ENCODE results near the gene CREB5.

Gene CREB5

DNA sequence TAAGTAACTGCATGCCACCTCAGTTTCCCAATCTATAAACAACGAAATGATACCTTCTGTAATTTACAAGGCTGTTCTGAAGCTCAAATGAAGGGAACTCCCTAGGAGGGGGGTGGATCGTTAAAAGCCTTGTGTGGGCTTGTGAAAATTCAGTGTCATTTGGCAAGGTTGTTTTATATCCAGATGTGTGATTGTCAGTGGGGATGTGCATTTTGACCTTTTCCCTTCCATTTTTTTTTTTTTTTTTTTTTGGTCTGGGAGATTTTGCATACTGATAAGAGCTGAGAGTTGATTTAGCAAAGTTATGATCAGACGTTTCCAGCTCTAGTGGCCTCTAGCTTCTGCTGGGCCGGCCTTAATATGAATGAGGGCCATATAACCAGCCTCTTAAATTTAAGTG lies 22.8 kb downstream of the CREB5 start:
- no peak for DNase-seq (ENCODE audit: low spot score)

DNA sequence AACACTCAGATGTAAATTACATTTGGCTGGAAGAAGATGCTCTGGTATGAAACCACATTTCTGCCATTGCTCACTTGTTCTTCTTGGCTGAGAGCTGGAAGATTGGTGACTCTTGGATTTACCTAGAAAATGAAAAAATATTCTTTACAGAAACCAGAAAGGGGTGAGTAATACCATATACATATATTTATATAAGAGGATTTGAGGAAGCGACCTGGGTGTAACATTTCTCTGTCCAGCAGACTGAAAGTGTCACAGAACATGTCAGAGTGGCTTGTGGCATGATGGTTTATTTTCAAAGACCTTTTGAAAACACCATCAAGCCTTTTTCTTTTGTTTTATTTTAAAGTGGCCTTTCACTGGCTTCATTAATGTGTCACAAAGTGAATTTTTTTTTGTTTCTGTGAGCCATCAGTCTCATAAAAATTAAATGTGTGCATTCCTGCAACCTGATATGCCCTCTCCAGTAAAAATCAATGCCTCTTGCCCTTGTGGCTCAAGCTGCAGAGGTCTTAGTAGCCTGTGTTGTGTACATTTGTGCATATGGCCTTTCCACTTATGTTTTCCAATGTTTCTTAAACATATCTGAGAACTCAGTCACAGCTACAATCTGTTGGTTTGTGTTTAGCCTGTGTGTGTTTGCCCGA lies 23.5 kb downstream of the CREB5 start:
- DNase-seq (ENCODE audit: low spot score) = no peak

DNA sequence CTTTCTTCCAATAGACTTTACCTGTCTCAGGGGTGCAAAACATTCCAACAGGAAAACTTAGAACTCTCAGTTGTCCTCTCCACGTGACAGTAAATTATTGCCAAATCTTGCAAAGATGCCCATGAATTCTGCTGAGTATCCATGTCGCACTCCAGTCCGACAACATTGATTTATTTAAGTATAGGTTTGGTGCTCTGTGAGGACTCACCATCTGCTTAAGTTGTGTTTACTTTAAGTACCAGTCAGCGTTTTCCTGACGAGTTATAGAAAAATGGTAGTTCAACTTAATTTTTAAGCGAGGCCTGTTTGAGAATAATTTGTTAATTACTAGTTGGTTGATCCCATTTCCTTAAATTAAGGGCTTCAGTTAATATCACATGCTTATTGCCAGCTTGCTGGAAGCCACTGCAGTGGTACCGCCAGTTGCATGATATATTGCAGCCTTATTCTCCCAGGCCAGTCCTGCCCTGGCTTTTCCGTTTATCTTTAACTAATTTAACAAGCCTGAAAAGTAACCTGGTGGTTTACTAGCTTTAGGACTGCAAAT lies 27.8 kb downstream of the CREB5 start:
- DNase-seq (ENCODE audit: low spot score) = no peak

DNA sequence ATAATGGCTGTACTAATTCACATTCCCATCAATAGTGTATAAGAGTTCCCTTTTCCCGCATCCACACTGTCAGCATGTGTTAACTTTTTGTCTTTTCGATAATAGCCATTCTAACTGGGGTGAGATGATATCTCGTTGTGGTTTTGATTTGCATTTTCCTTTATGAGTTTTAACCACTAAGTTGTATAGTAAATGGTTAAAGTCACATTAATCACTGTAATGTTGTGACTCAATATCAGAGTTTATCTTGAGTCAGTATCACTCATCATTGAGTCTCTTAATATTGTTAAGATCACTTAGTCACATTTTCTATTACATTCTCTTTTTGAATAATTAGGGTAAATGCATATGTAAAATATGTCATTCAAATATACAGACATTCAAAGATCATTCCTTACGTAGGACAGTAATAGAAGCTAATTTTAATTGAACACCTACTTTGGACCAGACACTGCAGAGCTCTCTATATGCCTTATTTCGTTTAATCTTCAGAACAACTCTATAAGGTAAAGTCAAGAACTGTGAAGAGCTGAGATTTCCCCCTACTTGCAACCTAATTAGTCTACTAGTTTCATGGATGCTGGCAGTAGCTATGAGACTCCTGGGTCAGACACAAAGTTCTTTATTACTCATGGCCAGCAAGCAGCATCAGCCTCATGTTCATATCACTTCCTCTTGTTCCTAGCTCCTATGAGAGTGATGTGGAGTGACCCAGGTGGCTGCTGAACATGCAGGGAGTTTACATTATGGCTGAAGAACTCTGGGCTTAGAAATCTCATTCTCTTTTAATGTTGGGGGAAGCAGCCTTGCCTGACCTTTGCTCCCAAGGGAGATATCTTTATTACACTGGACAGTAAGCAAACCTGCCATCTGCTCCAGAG lies 30.5 kb downstream of the CREB5 start:
- DNase-seq (ENCODE audit: low spot score) = no peak

DNA sequence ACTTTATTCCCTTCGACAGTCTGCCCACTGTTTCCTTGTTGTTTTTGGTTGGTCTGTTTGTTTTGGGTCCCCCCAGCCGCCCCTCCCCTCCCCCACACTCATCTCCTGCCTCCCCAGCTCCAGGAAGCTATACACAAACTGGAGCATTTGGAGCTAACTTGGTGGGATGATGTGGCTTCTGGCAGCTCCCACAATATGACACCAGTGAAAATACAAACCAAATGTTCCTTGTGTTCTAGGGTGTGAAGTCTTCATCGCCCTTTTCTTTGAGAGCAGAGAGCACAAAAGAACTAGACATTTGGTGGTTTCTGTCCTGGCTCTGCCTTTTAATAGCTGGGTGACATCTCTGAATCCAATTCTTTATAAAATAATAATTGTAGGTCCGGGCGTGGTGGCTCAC lies 33.8 kb downstream of the CREB5 start:
- DNase-seq (ENCODE audit: low spot score) = no peak

DNA sequence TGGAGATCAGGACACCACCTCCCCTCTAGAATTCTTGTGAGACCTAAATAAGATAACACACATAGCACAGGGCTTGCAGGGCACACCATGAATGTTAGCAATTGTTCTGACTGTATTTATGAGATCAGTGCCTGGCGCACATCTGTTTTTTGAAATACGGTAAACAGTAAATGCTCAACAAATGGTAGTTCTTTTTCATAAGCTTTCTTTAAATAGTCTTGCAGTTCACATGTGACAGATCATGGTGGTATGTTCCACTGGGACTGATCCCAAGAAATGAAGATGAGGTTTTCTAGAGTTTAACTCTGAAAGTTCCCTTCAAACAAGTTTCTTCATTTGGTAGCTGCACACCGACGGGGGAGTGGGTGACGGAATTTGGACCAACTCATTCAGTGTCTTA lies 34.8 kb downstream of the CREB5 start:
- DNase-seq (ENCODE audit: low spot score) = no peak

DNA sequence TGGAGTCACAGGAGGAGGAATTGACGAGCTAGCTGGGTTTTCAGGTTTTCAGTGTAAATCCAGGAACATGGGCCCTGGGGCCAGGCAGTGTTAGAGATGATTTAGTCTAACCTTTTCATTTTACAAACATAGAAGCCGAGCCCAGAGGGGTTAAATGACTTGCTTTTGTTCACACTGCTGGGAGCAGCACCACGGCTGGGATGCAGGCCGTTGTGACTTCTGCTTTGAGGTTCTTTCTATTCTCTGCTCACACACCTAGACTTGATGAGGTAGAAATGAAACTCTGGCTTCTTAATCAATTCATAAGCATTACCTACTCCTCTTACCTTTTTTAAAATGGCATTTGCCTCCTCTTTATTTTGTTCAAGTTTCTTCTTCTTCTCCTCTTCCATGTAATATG lies 36.4 kb downstream of the CREB5 start:
- no peak for DNase-seq (ENCODE audit: low spot score)

DNA sequence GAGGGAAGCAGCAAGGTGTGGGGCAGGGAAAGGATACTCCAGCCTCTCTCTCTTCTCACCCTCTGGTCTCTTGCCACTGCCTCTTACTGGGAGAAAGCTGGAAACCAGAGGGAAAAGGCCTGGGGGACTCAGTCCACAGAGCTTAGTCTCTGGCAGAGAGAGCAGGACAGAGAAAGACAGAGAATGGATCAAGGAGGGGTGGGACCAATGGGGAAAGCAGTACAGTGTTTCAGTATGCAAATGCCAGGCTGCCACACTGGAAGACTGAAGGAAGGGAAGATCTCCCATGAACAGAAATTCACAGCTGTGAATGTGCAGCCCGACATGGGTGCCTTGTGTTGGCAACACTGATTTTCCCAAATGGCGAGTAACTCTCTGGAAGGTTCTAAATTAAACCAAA lies 40.4 kb downstream of the CREB5 start:
- DNase-seq (ENCODE audit: low spot score) = no peak

DNA sequence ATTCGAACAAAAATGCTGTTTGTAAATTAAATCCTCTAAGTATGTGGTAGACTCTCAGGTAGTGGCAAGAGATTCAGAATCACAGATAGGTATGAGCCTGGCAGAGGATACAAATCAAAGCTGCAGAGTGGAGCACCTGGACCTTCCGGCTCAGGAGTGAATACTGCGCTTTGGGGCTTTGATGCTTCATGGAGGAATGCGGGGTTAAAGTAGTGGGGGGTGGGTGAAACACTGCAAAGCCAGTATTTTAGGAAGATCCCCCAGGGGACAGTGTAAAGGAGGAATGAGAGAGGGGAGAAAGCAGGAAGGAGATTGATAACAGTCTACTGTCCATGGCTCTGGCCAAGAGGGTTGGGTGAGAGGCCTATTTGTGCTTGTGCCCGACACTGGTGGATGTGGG lies 43.2 kb downstream of the CREB5 start:
- DNase-seq (ENCODE audit: low spot score) = no peak

DNA sequence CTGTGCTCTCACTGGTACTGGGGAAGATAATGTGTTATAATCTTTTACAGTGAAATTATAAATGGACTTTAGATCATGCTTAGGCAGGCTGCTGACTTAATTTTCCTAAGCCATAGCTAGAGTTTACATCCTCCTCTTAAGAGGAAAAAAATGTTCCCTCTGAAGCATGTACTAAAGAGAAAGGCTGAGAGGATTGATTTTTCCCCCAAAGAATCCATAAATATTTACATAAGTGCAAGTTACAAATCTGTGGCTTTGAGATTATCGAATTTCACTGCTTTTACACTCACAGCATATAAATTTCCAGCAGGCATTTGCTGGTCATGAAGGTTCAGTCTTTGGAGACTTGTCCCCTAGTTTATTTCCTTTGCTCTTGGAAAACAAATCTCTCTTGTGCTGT lies 43.7 kb downstream of the CREB5 start:
- no peak for DNase-seq (ENCODE audit: low spot score)

DNA sequence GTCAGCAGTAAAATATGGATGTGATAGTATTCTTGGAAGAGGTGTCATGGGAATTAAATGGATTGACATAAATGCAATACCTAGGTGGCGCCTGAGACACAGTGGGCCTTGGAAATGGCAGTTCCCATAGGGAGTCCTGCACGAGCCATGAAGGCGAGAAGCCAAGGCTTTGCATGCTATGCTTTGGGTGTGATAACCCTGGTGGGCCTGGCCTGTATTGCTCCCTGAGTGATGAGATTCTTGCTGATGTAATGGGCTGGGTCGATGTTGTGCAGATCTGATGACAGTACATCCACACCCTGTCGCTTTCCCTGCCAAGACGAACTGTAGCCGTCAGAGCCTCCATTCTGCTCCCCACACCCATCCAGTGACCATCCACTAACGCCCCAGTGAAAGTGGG lies 46.4 kb downstream of the CREB5 start:
- no peak for DNase-seq (ENCODE audit: low spot score)

DNA sequence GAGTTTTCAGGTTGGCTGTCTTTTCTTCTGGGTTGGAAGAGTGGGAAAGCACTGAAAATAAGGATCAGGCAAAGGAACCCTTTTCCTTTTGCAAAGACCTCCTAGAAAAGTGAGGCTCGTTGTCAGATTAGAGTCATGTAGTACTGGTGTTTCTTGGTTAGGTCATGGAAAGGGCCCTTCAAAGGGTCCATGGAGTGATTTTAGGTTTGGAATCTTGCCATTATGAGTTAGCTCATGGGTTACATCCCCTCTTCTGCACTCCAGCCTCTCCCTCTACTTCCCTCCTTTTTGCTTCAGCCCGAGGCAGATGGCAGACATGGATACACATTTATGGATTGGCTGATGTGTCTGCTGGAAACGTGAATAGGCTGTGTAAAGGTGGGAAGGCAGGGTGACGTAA lies 47.0 kb downstream of the CREB5 start:
- no peak for DNase-seq (ENCODE audit: low spot score)

DNA sequence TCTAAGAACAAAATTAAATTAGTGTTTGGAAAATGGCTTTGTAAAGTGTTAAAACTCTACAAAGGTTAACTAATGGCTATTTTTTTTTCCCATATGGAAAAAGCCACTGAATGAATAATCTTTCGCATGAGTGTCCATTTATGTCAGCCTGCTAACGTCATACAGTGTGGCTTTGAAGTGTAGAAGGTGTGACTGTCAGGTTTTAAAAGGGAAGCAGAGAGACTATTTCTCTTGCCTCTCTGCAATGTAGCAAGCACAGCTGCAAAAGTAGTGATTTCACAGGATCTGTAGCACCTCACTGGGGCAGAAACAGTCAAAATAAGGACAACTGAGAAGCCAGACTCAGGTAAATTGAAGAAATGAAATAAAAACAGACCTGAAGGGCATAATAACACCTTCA lies 53.4 kb downstream of the CREB5 start:
- no peak for DNase-seq (ENCODE audit: low spot score)

DNA sequence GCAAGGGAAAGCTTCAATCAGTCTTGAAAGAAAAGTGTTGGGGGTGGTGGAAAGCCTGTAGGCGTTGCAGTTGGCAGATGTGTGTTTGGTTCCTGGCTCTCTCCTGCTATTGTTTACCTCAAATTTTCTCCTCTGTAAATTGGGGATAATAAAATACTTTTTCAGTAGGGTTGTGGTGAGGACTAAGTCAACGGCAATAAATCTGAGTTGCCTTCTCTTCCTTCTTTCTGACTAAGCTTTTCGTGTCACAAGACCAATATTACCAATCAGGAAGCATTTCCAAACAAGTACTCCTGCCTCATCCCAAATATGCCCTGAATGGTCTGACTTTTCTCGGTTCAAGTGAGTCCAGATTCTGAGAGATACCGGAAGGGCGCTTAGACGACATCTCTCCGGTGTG lies 54.0 kb downstream of the CREB5 start:
- no peak for DNase-seq (ENCODE audit: low spot score)

DNA sequence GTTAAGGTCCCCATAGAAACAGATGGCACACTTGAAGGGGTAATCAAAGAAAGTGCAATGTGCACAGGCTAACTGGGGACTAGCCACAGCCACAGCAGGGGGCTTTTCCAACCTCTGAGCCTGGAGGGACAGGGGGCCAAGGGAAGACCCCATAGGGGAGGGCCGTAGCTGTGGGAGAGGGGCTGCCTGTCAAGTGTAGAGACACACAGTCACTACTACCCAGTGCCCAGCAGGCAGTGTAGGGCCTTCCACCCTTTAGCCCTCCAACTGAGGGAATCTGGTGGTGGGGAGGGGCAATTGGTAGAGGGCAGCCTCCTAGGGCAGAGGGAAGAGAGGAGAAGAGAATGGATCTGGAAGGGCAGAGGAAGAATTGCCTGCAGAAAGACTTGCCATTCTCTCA lies 54.6 kb downstream of the CREB5 start:
- no peak for DNase-seq (ENCODE audit: low spot score)

DNA sequence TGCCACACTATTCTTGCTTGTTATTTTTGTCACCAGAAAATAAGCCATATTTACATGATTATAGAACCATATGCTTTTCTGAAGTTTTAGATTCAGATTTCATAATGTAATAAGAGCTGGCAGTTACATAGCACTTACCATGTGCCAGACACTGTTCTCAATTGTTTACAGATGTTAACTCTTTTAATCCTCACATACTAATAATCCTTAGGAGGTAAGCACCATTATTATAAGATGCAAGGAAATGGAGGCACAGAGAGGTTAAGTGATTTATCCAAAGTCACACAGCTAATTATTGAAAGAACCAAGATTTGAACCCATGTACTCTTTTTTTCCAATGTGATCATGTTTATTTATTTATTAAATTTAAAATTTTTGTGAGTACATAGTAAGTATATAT lies 57.2 kb downstream of the CREB5 start:
- DNase-seq (ENCODE audit: low spot score) = no peak

DNA sequence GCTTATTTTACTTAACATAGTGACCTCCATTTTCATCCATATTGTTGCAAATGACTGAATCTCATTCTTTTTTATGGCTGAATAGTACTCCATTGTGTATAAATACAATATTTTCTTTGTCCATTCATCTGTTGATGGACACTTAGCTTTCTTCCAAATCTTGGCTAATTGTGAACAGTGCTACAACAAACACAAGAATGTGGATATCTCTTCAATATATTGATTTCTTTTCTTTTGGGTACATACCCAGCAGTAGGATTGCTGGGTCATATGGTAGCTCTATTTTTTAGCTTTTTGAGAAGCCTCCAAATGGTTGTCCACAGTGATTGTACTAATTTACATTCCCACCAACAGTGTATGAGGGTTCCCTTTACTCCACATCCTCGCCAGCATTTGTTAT lies 58.0 kb downstream of the CREB5 start:
- no peak for DNase-seq (ENCODE audit: low spot score)

DNA sequence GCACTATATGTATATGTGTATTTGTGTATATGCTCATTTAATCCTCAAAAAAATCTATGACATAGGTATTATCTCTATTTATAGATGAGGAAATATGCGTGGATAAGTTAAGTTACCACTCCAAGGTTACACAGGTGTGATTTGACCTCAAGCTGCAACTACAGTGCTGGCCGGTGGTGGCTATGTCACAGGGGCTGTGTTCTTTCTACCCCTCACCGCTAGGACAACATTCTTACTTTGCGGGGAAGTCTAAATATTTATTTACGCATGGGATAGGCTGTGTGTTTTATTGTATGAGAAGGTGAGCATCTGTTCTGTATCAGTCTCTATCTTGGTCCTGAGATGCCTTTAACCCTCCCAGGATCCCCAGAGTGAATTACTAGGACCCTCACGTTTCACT lies 60.0 kb downstream of the CREB5 start:
- no peak for DNase-seq (ENCODE audit: low spot score)

DNA sequence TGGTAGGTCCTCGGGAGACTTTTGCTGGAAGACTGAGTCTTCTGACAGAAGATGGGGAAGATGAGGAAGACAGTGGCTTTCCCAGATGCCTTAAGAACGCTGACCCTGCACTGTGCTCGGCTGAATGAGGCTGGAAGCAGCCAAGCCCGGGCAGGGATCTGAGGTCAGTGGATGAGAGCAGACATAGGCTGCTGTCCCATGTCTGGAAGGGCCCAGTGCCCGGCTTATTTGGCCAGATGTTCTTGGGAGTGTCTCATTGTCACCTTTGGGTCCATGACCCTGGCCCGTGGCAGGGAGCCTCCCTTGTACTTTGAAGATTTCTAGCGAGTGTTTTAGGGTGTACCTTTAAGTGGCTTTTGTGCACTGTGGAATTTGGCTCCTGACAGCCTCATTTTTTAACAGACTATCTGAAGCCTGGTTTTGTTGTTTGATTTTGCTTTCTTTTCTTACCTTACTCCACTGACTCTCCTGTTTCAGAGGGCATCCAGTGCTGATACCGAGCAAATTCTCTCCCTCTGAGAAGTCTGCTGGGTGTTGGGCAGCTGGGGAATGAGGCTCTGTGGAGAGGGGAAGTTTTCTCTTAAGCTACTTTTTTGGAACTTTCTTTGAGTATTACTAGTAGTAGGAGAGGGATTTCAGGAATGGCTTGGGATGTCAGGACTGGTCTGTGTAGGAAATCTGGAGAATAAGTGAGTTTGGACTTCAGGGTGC lies 61.4 kb downstream of the CREB5 start:
- DNase-seq (ENCODE audit: low spot score) = no peak

DNA sequence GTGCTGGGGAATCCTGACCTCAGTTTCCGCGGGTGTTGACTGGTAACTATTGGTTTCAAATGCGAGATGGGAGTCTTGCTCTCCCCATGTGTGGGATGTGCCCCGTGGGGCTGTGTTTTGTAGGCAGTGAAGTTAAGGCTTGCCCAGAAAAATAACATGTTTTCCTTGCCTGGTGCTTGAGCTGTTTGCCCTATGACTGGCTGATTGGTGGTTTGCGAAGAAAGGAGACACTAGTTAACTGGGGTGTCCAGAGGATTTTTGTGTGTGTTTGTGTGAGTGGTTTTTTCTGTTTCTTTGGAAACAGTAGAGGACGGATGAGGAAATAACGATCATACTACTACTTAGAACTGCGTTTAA lies 61.9 kb downstream of the CREB5 start:
- no peak for DNase-seq (ENCODE audit: low spot score)

DNA sequence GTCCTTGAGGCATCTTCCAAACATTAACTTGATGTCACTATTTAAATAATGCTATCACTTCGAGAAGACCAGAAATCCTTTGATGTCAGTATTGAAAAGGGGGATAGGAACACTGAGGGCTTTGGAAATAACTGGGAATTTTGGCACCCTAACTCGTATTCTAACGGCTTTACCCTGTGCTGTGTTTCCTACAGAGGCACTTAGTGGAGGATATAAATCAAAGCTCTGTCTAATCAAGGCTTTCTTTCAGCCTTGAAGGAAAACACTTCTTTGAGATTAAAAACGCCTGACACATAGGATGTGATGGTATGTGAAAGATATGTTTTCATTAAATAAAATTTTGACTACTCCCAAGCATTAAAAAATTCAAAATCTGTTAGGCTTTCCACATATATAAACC lies 62.3 kb downstream of the CREB5 start:
- no peak for DNase-seq (ENCODE audit: low spot score)

DNA sequence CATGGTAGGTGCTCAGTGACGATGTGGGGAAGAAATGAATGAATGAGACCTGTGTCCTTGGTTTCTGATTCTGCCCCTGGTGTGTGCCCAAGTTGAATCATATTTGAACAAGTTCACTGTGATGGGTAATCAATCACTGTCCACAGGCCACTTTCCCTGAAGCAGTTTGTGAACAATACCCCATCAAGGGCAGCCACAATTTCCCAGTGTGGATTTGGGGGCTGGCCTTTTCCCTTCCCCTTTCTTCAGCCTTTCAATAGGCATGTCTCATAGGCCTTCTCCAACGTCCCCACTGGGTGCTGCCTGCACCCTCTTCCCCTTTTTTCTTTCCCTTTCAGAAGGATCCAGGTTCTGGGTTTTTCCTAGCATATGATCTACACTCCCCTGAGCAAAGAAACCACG lies 64.7 kb downstream of the CREB5 start:
- DNase-seq (ENCODE audit: low spot score) = no peak

DNA sequence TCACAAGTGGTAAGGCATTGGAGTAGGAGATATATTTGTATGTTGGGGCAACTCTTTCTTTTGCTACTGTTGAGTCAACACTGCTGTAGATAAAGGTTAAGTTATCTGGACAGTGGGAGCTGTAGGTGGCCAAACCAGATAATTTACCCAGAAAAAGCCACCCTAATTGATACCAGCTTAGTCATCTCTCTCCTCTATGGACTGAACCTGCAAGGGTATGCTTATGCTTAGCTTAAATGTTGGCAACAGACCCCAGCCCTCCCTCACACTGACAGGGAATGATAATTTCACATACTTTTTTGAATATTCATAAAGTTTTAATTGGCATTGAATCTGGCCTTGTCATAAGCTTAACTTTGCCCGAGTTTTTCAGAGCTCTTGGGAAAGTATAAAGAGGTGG lies 66.3 kb downstream of the CREB5 start:
- DNase-seq (ENCODE audit: low spot score) = no peak
